ENCODE results near the gene SSR4. TPM values are rescaled to one million over a fixed set of nuclear protein-coding genes. Genes with fewer than 3 reads are reported as not detected.

Gene SSR4
- total RNA-seq, 1 donor, result 156 TPM

- no peaks in the 10 kb centered on the region for H3K9me3 ChIP-seq (ENCODE audit: low read depth, low read length)
- TF ChIP-seq CTCF (IDR thresholded peaks at IDR 0.05; ENCODE audit: extremely low read depth, low read depth, low read length), result no peak
- no peaks in the 10 kb centered on the region for H4K20me1 ChIP-seq (ENCODE audit: insufficient read depth, low read length)
- H3K36me3 ChIP-seq (ENCODE audit: insufficient read depth, low read length), result no peaks in the 10 kb centered on the region
- H3K4me2 ChIP-seq (ENCODE audit: insufficient read depth, low read length), result no peak overlapping the region
- no peak overlapping the region for H3K4me3 ChIP-seq (ENCODE audit: insufficient read depth, low read length)
- H3K27ac ChIP-seq (ENCODE audit: low read depth, low read length), result no peak overlapping the region
- DNase-seq (ENCODE audit: insufficient read length, low spot score, missing footprints), result no peak
- H2AFZ ChIP-seq (ENCODE audit: low read length), result no peak overlapping the region
- peaks cover 2% of the 10 kb centered on the region for H3K4me1 ChIP-seq (ENCODE audit: insufficient read depth, low read length)
- no peaks in the 10 kb centered on the region for H3K79me2 ChIP-seq (ENCODE audit: insufficient read depth, low read length)
- H3K27me3 ChIP-seq (ENCODE audit: insufficient read depth, low read length), result no peaks in the 10 kb centered on the region
These were observed 12.2 kb upstream of the SSR4 start for GRCh38 chrX:153782313-153782712.

- Histone ChIP-seq H3K79me2 (ENCODE audit: insufficient read depth, low read length) (no peaks in the 10 kb centered on the region), H3K27me3 (ENCODE audit: insufficient read depth, low read length) (no peaks in the 10 kb centered on the region), H3K4me1 (ENCODE audit: insufficient read depth, low read length) (peaks cover 2% of the 10 kb centered on the region), H3K36me3 (ENCODE audit: insufficient read depth, low read length) (no peaks in the 10 kb centered on the region), H4K20me1 (ENCODE audit: insufficient read depth, low read length) (no peaks in the 10 kb centered on the region), H3K9me3 (ENCODE audit: low read depth, low read length) (no peaks in the 10 kb centered on the region), H3K27ac (ENCODE audit: low read depth, low read length) (no peak overlapping the region), H3K4me2 (ENCODE audit: insufficient read depth, low read length) (no peak overlapping the region), H2AFZ (ENCODE audit: low read length) (no peak overlapping the region), H3K4me3 (ENCODE audit: insufficient read depth, low read length) (no peak overlapping the region)
- no peak for TF ChIP-seq CTCF (IDR thresholded peaks at IDR 0.05; ENCODE audit: extremely low read depth, low read depth, low read length)
- DNase-seq (ENCODE audit: insufficient read length, low spot score, missing footprints), result no peak
These were observed 11.6 kb upstream of the SSR4 start for GRCh38 chrX:153782871-153783270.

GRCh38 chrX:153783378-153784013 is 11.0 kb upstream of the SSR4 start:
- Histone ChIP-seq H3K9me3 (ENCODE audit: low read depth, low read length) (no peaks in the 10 kb centered on the region), H2AFZ (ENCODE audit: low read length) (no peak overlapping the region), H3K27ac (ENCODE audit: low read depth, low read length) (no peak overlapping the region), H3K36me3 (ENCODE audit: insufficient read depth, low read length) (peaks cover 4% of the 10 kb centered on the region), H3K4me3 (ENCODE audit: insufficient read depth, low read length) (no peak overlapping the region), H3K4me1 (ENCODE audit: insufficient read depth, low read length) (peaks cover 2% of the 10 kb centered on the region), H3K27me3 (ENCODE audit: insufficient read depth, low read length) (no peaks in the 10 kb centered on the region), H3K79me2 (ENCODE audit: insufficient read depth, low read length) (no peaks in the 10 kb centered on the region), H4K20me1 (ENCODE audit: insufficient read depth, low read length) (no peaks in the 10 kb centered on the region), H3K4me2 (ENCODE audit: insufficient read depth, low read length) (no peak overlapping the region)
- no peak for TF ChIP-seq CTCF (IDR thresholded peaks at IDR 0.05; ENCODE audit: extremely low read depth, low read depth, low read length)
- no peak for DNase-seq (ENCODE audit: insufficient read length, low spot score, missing footprints)

GRCh38 chrX:153784325-153784967 is 10.0 kb upstream of the SSR4 start:
- TF ChIP-seq CTCF (IDR thresholded peaks at IDR 0.05; ENCODE audit: extremely low read depth, low read depth, low read length), result no peak
- Histone ChIP-seq H3K4me3 (ENCODE audit: insufficient read depth, low read length) (no peak overlapping the region), H3K36me3 (ENCODE audit: insufficient read depth, low read length) (peaks cover 4% of the 10 kb centered on the region)

More at GRCh38 chrX:153784325-153784967, 10.0 kb upstream of the SSR4 start:
- Histone ChIP-seq H3K27ac (ENCODE audit: low read depth, low read length) (no peak overlapping the region), H2AFZ (ENCODE audit: low read length) (no peak overlapping the region), H3K79me2 (ENCODE audit: insufficient read depth, low read length) (peaks cover under 1% of the 10 kb centered on the region), H3K9me3 (ENCODE audit: low read depth, low read length) (no peaks in the 10 kb centered on the region), H3K4me2 (ENCODE audit: insufficient read depth, low read length) (no peak overlapping the region), H3K27me3 (ENCODE audit: insufficient read depth, low read length) (no peaks in the 10 kb centered on the region), H4K20me1 (ENCODE audit: insufficient read depth, low read length) (no peaks in the 10 kb centered on the region), H3K4me1 (ENCODE audit: insufficient read depth, low read length) (peaks cover 2% of the 10 kb centered on the region)
- no peak for DNase-seq (ENCODE audit: insufficient read length, low spot score, missing footprints)

Measured in osteoblast (primary cell).